ENCODE data around the gene LPAR1. TPM values are rescaled to one million over a fixed set of nuclear protein-coding genes. Genes with fewer than 3 reads are reported as not detected.

LPAR1 gene
- polyA plus RNA-seq, 3 donors: 15.1 to 18.1 (median 17.5) TPM

DNA sequence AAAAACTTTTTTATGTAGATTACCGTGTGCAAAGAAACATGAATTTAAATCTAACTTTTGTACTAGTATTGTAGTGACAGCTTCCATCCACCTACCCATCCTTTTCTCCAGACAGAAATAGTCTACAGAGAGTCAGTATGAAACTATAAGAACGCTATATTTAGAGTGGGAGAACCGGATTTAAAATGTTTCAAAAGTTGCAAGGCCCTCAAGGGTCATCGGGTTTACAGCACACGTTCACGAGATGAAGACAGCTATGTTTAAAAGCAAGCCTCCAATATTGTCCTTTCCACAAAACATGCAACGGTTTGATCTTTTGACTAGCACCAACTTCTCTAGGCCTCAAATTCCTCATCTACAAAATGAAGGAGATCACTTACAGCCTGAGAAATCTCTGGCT lies 139.9 kb downstream of the LPAR1 start:
- Mint-ChIP-seq H3K27ac (no peak overlapping the region), H3K9me3 (peaks cover 11 to 28% (median 24%) of the 10 kb centered on the region in 7 donors), H3K36me3 (peaks cover 21 to 40% of the 10 kb centered on the region in 2 donors), H3K4me3 (no peak overlapping the region), H3K27me3 (ENCODE audit: low read depth in 3 of 3) (peaks cover 0 to 2% (median 0%) of the 10 kb centered on the region in 3 donors), H3K4me1 (peaks cover 3% of the 10 kb centered on the region)
- no peak overlapping the region for H3K27ac ChIP-seq (ENCODE audit: low read depth in 1 of 2, low read length in 2 of 2)
- no peaks in the 10 kb centered on the region for H3K79me2 ChIP-seq (ENCODE audit: insufficient read depth, low read length)
- TF ChIP-seq, protein P1, sequence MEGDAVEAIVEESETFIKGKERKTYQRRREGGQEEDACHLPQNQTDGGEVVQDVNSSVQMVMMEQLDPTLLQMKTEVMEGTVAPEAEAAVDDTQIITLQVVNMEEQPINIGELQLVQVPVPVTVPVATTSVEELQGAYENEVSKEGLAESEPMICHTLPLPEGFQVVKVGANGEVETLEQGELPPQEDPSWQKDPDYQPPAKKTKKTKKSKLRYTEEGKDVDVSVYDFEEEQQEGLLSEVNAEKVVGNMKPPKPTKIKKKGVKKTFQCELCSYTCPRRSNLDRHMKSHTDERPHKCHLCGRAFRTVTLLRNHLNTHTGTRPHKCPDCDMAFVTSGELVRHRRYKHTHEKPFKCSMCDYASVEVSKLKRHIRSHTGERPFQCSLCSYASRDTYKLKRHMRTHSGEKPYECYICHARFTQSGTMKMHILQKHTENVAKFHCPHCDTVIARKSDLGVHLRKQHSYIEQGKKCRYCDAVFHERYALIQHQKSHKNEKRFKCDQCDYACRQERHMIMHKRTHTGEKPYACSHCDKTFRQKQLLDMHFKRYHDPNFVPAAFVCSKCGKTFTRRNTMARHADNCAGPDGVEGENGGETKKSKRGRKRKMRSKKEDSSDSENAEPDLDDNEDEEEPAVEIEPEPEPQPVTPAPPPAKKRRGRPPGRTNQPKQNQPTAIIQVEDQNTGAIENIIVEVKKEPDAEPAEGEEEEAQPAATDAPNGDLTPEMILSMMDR (IDR thresholded peaks at IDR 0.05): no peak
- H3K4me3 ChIP-seq (replicated peaks in 1 of 3; ENCODE audit: low read depth in 2 of 3, low read length in 3 of 3): no peak overlapping the region
- H3K4me1 ChIP-seq (ENCODE audit: control insufficient read depth in 1 of 2, insufficient read depth in 2 of 2, low read length in 2 of 2): no peaks in the 10 kb centered on the region
- peaks cover 16 to 19% of the 10 kb centered on the region in 2 donors for H3K9me3 ChIP-seq (replicated peaks in 1 of 2; ENCODE audit: control insufficient read depth in 1 of 2, insufficient read depth in 1 of 2, low read length in 2 of 2)
- no peak overlapping the region for H3K9ac ChIP-seq (ENCODE audit: insufficient read depth, low read length, poor library complexity, severe bottlenecking)
- H4K20me1 ChIP-seq (ENCODE audit: insufficient read depth, low read length): peaks cover 63% of the 10 kb centered on the region
- no CpG with 5 or more reads among the region's 7 CpGs for WGBS (ENCODE audit: insufficient coverage)
- no peaks in the 10 kb centered on the region for H3K27me3 ChIP-seq (ENCODE audit: control insufficient read depth in 2 of 2, insufficient read depth in 2 of 2, low read length in 2 of 2)
- H3K4me2 ChIP-seq (replicated peaks; ENCODE audit: extremely low read depth, low read length, poor library complexity, severe bottlenecking): no peak overlapping the region
- DNase-seq: no peak
- intact Hi-C loops (cut with micrococcal nuclease): no loop called here
- peaks cover 0 to 12% of the 10 kb centered on the region in 2 donors for H3K36me3 ChIP-seq (replicated peaks in 1 of 2; ENCODE audit: control insufficient read depth in 1 of 2, insufficient read depth in 2 of 2, low read length in 2 of 2)
- H2AFZ ChIP-seq (ENCODE audit: insufficient read depth, low read depth, low read length, poor library complexity, severe bottlenecking): no peak overlapping the region

DNA sequence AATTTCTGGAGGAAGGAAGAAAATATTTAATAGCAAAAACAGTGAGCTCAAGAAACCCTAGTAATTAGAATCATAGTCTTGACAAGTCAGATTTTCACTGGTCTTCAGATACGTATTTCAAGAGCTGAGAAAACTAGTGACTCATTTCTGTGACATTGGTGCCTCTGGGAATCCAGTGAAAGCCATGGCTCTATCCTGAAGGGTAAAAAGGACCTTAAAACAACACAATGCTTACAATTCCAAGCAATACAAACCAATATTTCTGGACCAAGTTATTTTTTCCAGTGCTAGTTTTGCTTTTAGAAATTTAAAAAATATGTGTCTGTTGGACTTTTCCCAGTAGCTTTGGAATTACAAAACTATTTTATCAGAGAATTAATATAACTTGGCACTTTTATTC lies 140.3 kb downstream of the LPAR1 start:
- H3K4me1 ChIP-seq (ENCODE audit: control insufficient read depth in 1 of 2, insufficient read depth in 2 of 2, low read length in 2 of 2): no peaks in the 10 kb centered on the region
- WGBS (ENCODE audit: insufficient coverage): 100% methylated on average over 1 of the region's 1 CpG
- H3K36me3 ChIP-seq (replicated peaks in 1 of 2; ENCODE audit: control insufficient read depth in 1 of 2, insufficient read depth in 2 of 2, low read length in 2 of 2): peaks cover 0 to 11% of the 10 kb centered on the region in 2 donors
- peaks cover 14 to 15% of the 10 kb centered on the region in 2 donors for H3K9me3 ChIP-seq (replicated peaks in 1 of 2; ENCODE audit: control insufficient read depth in 1 of 2, insufficient read depth in 1 of 2, low read length in 2 of 2)
- peaks cover 0 to 2% (median 0%) of the 10 kb centered on the region in 3 donors for H3K27me3 Mint-ChIP-seq (ENCODE audit: low read depth in 3 of 3)
- H3K27me3 ChIP-seq (ENCODE audit: control insufficient read depth in 2 of 2, insufficient read depth in 2 of 2, low read length in 2 of 2): no peaks in the 10 kb centered on the region
- peaks cover 63% of the 10 kb centered on the region for H4K20me1 ChIP-seq (ENCODE audit: insufficient read depth, low read length)
- no peak overlapping the region for H2AFZ ChIP-seq (ENCODE audit: insufficient read depth, low read depth, low read length, poor library complexity, severe bottlenecking)
- H3K27ac ChIP-seq (ENCODE audit: low read depth in 1 of 2, low read length in 2 of 2): no peak overlapping the region
- TF ChIP-seq, protein P1 (IDR thresholded peaks at IDR 0.05): no peak
- H3K4me1 Mint-ChIP-seq: peaks cover 3% of the 10 kb centered on the region
- intact Hi-C loops (cut with micrococcal nuclease): no loop called here
- DNase-seq: no peak
- no peaks in the 10 kb centered on the region for H3K79me2 ChIP-seq (ENCODE audit: insufficient read depth, low read length)
- H3K9me3 Mint-ChIP-seq: peaks cover 10 to 23% (median 20%) of the 10 kb centered on the region in 7 donors
- no peak overlapping the region for H3K4me2 ChIP-seq (replicated peaks; ENCODE audit: extremely low read depth, low read length, poor library complexity, severe bottlenecking)
- H3K9ac ChIP-seq (ENCODE audit: insufficient read depth, low read length, poor library complexity, severe bottlenecking): no peak overlapping the region
- H3K4me3 ChIP-seq (replicated peaks in 1 of 3; ENCODE audit: low read depth in 2 of 3, low read length in 3 of 3): no peak overlapping the region
- no peak overlapping the region for H3K4me3 Mint-ChIP-seq
- peaks cover 17 to 36% of the 10 kb centered on the region in 2 donors for H3K36me3 Mint-ChIP-seq
- no peak overlapping the region for H3K27ac Mint-ChIP-seq
